ENCODE data around the gene PTPRN2.

DNA sequence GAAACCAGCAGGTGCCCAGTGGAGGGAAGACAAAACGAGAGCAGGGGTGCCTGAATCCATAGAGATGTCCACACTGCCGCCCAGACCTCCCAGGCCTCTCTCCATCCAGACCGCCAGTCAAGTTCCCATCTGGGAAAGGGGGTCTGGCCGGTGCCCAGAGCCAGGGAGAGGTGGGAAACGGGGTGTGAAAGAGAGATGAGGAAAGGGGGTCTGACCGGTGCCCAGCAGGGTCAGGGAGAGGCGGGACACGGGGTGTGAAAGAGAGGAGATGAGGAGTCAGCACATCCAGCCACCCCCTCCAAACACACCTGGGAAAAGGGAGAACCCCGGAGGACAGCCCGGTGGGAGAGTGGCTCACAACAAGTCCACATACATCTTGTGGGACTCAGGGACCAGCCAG is 185.8 kb downstream of the PTPRN2 start:
- TF ChIP-seq GATA2 (IDR thresholded peaks at IDR 0.05; ENCODE audit: low read depth, low read length): no peak
- TF ChIP-seq GATA3 (IDR thresholded peaks at IDR 0.05; ENCODE audit: low read depth, low read length): no peak

Data from SH-SY5Y (cell line).